Myocyte (in vitro differentiated cells): Measurements from ENCODE around the gene ZNF836. TPM values are rescaled to one million over a fixed set of nuclear protein-coding genes. Genes with fewer than 3 reads are reported as not detected.
"Not testable (repeated sequence)": the region's sequence is repeated elsewhere in the genome, so short reads cannot be mapped to it uniquely, and the experiment has no call there.

Experiments used
- DNase-seq: peaks from one replicate; pipeline ENCODE4 v3.0.0-alpha.2; 2012; ENCODE audit warnings: low read depth
- polyA plus RNA-seq: library from polyadenylated mRNA; unstranded; fragments of >200 nt; gene quantifications from one replicate; pipeline ENCODE4 v1.2.1, GENCODE V29; 2012; ENCODE audit warnings: missing spikeins
- total RNA-seq: library from RNA; depleted of rRNA; stranded (reverse); fragments of >200 nt; gene quantifications from 2 replicates; pipeline ENCODE4 v1.2.3, GENCODE V29; 2014

The ZNF836 gene
- total RNA-seq: 4.5 and 4.8 TPM in 2 replicates
- polyA plus RNA-seq: 4.2 TPM

DNA sequence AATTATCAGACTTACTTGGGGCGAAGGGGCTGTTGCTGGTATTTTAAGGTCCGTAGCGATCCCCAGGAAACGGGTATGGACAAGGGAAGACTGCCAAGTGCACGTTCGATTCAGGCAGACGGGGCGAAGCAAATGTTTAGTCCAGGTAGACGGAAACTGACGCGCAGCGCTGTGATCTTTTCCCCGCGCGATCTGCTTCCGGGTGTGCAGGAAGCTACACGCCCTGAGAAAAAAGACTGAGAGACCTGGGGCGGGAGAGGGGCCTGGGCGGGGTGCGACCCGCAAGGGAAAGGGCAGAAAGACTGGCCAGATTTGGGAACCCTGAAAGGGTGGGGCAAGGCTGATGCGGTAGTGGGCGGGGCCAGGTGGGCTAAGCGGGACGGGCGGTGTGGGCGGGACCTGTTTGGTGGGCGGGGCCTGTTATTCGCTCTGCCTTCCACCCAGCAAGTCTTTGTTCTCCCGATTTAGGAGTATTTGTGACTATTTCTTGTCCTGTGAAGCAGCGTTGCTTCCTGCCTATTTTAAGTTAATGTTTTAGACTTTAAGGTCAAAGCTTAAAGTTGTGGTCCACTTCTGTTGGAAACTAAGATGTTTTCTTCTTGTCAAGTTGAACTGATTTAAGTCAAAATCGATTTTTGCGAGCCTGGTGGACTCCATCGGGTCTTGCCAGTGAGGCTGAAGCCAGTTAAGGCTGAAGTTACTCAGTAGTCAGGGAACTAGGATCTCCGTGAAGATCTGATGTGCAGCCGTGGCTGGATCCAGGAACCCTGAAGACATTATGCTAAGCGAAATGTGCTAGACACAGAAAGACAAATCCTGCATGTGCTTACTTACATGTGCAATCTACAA is at the start of gene ZNF836:
Gene ZNF836, minus strand, starts transcription at position 301 of the 849 bp plus-strand sequence. CDS start 3,549 bp downstream, outside the sequence.
- DNase-seq: peak; percentile 75

DNA sequence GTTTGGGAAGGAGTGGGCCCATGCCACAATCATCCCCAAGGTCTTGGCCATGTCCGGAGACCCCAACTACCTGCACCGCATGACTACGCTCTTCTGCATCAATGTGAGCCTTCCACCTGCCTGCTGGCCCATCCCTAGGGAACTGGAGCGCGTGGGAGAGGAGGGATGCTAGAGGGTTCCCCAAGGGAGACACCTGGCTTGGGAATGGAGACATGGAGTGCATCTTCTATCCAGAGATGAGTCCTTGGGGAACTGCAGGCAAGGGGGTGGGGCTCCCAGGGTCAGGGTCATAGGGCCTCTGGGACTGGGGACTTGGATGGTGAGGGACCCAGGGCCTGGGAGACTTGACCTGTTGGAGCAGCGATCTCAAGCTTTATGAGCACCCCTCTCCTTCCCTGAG is 49.6 kb upstream of the ZNF836 start:
- no peak for DNase-seq

DNA sequence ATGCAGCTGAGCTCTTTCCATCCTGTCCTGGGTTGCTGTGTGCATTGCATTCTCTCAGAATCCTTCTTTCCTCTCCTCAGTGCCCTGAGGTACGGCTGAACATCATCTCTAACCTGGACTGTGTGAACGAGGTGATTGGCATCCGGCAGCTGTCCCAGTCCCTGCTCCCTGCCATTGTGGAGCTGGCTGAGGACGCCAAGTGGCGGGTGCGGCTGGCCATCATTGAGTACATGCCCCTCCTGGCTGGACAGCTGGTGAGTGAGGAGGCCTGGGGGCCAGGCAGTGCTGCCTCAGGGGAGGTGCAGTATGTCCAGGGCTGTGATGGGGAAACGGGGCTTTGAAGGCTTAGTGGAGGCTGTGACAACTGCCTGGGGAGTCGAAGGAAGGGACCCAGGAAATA is 48.2 kb upstream of the ZNF836 start:
- DNase-seq: peak; percentile 88

DNA sequence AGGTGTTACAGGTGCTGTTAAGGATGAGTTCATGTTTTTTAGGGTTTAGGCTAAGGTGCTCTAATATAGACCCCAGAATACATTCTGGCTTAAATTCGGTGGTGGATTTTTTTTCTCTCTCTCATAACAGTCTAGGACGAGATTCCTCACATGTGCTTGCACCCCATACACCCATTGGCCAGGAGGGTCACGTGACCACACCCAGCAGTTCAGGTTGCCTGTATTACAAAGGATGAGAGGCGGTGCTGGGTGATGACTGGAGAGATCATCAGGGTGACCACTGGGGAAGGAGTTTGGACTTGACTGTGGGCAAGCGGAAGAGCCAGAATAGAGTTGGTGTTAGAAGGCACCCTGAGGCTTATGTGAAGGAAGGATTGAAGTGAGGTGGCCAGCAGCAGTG is 46.2 kb upstream of the ZNF836 start:
- DNase-seq: no peak

DNA sequence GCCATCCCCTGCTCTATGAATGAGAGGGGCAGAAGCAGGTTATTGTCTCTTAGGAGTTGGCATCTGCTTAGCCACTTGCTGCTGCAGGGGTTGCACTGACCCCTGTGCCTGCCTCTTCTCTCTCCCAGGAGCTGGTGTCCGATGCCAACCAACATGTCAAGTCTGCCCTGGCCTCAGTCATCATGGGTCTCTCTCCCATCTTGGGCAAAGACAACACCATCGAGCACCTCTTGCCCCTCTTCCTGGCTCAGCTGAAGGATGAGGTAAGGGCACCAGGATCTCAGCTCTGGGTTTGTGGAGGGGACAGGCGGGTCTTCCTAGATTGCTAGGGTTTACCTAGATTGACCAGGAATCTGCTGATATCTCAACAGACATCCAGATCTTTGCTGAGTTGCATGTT is 45.0 kb upstream of the ZNF836 start:
- no peak for DNase-seq

DNA sequence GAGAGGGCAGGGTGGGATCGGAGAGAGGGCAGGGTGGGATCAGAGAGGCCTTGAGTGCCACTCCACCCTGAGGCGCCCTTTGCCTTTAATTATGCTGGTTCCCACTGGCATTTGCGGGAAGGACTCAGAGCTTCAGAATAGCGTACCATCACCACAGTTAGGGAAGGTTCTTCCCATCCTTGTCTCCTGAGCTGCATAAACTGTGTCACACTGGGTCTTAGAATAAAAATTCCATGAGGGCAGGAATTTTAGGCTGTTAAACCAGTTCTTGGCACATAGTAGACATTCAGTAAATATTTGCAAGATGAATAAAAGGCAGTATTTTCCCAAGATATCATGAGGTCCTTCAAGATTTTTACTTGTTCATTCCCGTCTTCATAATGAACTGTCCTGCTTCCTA is 42.8 kb upstream of the ZNF836 start:
- DNase-seq: no peak

DNA sequence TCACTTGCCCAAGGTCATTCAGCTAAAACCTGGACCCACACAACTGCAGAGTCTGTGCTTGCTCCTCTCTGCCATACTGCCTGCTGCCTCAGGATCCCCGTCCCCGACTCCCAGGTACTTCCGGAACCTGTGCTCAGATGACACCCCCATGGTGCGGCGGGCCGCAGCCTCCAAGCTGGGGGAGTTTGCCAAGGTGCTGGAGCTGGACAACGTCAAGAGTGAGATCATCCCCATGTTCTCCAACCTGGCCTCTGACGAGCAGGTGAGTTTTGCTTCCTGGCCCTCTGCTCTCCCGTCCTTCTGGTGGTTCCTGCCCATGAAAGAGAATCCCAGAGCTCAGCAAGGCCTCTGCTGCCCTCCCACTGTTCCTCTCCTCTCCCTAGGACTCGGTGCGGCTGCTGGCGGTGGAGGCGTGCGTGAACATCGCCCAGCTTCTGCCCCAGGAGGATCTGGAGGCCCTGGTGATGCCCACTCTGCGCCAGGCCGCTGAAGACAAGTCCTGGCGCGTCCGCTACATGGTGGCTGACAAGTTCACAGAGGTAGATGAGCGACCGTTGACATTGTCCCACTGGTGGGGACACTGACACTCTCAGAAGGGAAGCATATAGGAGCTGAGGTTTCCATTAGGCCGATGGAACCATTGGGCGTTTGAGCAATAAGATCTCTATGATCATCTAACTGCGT is 41.3 kb upstream of the ZNF836 start:
- no peak for DNase-seq

DNA sequence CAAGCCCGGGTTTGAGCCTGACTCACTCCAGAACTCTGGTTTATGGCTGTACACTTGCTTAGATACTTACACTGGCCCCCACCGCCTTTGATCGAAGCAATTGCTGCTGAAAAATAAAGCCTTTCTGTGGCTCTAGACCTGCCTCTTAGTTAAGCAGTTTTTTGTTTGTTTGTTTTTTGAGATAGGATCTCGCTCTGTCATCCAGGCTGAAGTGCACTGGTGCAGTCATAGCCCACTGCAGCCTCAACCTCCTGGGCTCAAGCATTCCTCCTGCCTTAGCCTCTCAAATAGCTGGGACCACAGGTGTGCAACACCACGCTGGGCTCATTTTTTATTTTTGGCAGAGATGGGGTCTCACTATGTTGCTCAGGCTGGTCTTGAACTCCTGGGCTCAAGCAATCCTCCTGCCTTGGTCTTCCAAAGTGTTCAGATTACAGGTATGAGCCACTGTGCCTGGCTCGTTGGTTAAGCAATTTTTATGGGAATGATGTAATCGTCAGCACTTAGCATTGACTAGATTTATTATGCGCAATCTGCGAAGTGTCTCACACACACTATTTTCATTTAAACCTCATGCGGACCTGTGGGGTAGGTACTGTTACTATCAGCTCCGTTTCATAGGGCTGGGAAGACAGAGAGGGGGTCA is 40.6 kb upstream of the ZNF836 start:
- DNase-seq: no peak

DNA sequence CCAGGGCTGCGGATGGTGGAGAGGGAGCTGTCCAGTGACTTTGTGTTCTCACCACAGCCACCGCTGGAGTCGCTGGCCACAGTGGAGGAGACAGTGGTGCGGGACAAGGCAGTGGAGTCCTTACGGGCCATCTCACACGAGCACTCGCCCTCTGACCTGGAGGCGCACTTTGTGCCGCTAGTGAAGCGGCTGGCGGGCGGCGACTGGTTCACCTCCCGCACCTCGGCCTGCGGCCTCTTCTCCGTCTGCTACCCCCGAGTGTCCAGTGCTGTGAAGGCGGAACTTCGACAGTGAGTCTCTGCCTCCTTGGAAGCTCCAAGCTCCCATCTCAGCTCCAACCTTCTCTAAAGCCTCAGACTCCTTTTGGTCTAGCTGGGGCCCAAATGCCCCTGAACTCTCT is 39.8 kb upstream of the ZNF836 start:
- DNase-seq: no peak

DNA sequence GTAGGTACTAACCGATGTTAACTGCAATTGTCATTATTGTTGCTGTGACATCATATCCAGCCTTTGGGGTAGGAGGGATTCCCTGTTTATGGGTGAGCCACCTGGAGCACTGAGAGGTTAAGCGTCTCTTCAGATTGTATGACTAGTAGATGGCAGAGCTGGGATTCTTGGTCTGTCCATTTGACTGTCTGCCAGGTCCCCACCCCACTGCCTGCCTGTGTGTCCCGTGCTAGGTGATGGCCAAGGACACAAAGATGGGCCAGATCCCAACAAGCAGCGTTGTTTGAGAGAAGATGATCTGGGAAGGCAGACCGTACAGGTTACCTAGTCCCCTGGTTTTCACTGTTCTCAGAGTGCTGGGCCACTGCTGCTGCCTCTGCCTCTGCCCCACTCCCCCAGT is 35.1 kb upstream of the ZNF836 start:
- no peak for DNase-seq

DNA sequence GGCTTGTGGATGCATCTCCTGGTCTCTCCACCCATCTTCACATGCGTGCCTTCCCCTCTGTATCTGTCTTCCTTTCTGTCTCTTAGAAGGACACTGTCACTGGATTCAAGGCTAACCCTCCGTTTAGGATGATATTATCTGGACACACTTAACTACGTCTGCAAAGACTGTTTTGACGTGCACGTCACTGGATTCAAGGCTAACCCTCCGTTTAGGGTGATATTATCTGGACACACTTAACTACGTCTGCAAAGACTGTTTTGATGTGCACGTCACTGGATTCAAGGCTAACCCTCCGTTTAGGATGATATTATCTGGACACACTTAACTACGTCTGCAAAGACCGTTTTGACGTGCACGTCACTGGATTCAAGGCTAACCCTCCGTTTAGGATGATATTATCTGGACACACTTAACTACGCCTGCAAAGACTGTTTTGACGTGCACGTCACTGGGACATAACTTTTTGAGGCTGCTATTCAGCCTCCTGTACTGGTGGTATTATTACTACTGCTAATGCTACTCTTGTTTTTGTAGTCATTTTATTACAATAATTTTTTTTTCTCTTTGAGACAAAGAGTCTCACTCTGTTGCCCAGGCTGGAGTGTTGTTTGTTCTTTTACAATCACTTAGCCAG is 29.5 kb upstream of the ZNF836 start:
- DNase-seq: not testable (repeated sequence)

DNA sequence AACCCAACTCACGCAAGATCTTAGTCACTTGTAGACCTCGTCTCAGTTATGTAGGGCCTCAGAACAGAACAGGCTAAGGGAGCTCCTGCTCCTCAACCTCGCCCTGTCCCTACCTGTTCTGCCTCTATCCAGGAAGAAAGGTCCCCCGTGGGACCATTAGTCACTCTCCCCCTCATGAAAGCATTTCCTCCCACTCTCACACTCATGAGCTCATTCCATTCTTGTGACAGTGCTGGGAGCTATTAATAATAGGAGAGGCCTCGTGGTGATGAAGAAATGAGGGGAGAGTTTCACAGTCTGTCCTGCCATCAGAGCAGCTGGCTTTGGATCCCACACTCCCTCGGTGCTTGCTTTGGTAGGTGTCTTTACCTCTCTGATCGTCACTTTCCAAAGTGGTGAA is 28.6 kb upstream of the ZNF836 start:
- peak; percentile 90 for DNase-seq

DNA sequence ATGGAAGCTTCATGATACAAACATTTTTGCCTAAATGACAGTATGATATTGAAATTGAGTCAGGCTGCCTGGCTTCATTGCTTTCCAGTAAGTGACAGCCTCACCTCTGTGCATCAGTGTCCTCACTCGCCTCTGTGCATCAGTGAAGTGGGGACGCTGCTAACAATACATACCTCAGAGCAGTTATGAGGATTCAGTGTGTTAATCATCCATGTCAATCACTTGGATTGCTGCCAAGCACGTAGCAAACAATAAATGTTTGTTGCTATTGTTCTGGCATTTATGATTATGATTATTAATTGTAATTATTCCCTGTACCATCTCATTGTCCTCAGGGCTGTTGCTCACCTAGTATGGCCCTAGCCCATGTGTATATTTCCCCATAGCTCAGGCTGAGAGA is 27.3 kb upstream of the ZNF836 start:
- no peak for DNase-seq

DNA sequence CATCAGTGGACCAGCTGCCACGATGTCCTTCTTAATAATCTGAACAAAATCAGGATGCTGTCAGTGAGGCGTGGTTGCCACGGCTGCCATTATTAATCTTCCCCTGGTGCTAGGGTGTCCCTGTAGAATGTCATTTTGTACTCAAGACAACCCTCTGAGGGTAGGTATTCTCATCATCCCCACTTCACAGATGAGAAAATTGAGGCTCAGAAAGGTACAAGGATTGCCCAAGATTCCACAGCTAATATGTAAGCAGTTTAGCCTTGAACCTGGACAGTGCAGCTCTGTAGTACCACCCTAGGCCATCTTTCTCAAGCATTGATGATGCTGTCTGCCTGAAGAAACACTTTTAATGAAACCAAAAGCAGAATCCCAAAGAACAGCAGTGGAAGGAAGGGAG is 26.5 kb upstream of the ZNF836 start:
- no peak for DNase-seq

DNA sequence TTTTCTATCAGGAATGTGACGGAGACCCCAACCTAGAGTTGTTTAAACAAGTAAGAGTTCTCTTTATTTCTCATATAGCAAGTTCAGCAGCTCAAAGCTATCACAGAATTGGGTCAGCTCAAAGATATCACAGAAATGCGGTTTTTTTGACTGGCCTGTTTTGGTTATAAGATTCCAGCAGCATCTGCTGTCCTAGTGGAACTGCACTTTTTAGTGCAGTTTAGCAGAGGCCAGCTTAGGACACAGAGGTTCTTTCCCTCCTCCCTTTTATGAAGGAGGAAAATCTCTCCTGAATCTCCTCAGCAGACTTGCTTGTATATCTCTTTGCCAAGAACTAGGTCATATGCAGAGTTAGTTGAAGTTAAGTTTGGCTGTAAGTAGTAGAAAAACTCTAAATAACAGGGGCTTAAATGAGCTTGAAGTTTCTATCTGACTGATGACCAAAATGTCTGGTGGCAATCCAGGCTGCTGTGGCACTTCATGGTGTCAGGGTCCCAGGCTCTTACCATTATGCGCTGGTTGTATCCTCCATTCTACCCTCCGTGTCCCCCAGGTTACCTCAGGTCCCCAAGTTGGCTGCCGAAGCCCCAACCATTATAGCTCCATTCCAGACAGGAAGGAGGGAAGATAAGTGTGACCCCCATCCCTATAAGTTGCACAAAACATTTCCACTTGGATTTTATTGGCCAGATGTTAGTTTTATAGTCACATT is 25.0 kb upstream of the ZNF836 start:
- no peak for DNase-seq

DNA sequence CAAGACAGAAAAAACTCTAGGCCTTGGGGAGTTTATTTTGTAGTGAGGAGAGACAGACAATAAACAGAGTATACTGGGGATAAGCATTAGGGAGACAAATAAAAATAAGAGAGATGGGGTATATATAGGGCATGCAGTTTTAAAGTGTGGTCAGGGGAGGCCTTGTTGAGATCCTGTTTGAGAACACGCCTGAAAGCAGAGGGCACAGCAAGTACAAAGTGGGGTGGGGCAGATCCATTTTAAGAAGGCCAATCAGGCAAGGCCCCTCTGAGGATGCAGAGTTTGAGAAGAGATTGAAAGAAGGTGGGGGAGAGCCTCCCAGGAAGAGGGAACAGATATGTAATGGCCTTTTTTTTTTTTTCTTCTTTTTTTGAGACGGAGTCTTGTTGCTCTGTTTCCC is 20.5 kb upstream of the ZNF836 start:
- peak; percentile 29 for DNase-seq

DNA sequence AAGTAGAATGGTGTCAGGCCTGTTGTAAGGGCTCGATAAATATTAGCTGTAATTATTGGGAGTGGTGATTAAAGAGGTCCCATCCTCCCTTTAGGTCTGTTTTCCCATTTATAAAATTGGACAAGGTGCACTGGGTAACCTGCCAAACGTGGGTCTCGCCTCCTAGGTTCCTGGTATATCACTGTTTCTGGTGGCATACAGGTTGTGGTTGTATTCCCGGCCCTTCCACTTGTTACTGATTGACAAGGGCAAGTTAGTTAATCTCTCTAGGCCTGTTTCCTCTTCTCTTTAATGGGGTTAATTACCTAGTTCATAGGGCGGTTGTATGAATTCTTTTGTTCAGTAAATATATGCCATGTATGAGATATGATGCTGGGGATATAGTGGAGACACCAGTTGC is 20.0 kb upstream of the ZNF836 start:
- DNase-seq: no peak

DNA sequence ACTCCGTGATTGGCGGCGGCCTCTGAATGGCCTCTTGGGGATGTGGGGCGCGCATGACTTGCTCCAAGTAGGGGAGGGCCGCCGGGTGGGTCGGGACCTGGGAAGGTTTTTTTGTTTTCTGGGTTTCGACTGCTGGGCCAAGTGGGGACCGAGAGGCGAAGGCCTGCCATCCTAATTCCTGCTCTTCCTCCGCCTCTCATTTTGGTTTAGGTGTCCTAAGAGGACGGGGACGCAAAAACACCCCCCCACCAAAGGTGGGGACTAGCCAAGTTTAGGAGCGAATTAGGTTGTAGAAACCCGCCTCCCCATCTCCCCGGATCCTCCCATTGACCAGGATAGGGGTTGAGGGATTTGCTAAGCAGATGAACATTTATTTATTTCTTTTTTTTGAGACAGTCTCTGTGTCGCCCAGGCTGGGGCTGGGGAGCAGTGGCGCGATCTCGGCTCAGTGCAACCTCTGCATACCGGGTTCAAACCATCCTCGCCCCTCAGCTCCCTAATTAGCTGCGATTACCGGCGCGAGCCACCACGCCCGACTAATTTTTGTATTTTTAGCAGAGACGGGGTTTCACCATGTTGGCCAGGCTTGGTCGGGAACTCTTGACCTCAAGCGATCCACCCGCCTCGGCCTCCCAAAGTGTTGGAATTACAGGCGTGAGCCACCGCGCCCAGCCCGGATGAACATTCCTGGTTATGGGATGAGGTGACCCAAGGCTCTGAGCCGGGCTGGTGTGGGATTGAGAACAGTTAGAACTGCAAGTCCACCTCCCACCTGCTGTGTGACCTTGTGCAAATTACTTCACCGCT is 19.3 kb upstream of the ZNF836 start:
- DNase-seq: peak; percentile 67

DNA sequence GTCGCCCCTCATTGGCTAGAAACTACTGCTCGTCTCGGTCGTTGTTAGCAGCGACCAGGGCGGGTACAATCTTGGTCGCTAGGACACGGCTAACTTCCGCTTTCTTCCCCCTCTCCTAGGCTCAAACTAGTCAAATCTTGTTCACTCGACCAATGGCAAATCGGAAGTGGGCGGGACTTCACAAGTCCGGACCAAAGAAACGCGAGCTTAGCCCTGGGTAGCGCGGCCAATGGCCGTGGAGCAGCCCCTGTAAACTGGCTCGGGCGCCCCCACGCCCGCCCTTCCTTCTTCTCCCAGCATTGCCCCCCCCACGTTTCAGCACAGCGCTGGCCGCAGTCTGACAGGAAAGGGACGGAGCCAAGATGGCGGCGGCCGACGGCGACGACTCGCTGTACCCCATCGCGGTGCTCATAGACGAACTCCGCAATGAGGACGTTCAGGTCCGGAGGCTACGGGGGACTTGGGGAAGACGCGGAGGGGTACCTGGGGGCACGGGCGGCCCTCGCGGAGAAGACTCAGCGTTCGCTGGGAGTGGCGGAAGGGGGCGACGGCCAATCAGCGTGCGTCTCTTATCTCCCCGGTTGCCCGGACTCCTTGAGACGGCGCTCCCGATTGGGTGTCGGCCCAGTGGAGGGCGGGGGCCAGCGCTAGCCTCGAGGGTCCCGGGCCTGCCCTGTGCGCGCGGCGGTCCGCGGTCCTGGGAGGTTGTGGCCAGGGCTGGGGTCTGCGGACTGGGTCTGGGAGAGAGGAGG is 18.5 kb upstream of the ZNF836 start, which contains the start of gene PPP2R1A:
Gene PPP2R1A, plus strand, starts transcription at position 318 of the 752 bp plus-strand sequence. Its CDS starts 45 bp downstream, at position 363.
- DNase-seq: peak; percentile 100
